Endothelial cell of umbilical vein (primary cell): Measurements from ENCODE around the gene MEOX1.

Source experiments
- CTCF ChIP-seq, 2 donors: IDR thresholded peaks; 1 replicate in 1 of 2; 2 replicates in 1 of 2; pipeline ENCODE4 v1.5.1; 2011; ENCODE audit warnings: low read length in 2 of 2, mild to moderate bottlenecking in 2 of 2, moderate library complexity in 2 of 2, control low read depth in 1 of 2, inconsistent platforms in 1 of 2, low read depth in 1 of 2; ENCODE audit not compliant: insufficient read depth in 1 of 2; ENCODE audit errors: extremely low read depth in 1 of 2
- EZH2 ChIP-seq: IDR thresholded peaks from 2 replicates; pipeline ENCODE4 v1.6.1; 2012; ENCODE audit warnings: borderline replicate concordance, low read depth, mild to moderate bottlenecking, moderate library complexity, low read length, inconsistent platforms; ENCODE audit not compliant: severe bottlenecking
- FOS ChIP-seq: IDR thresholded peaks from 2 replicates; pipeline ENCODE4 v1.6.1; 2011; ENCODE audit warnings: mild to moderate bottlenecking, low read length, moderate library complexity, borderline replicate concordance; ENCODE audit not compliant: insufficient read depth
- GATA2 ChIP-seq: IDR thresholded peaks from 2 replicates; pipeline ENCODE4 v1.7.0; 2011; ENCODE audit warnings: low read depth, mild to moderate bottlenecking, moderate library complexity, mixed read lengths, low read length; ENCODE audit not compliant: insufficient read length, insufficient read depth
- JUN ChIP-seq: IDR thresholded peaks from 2 replicates; pipeline ENCODE4 v1.6.1; 2011; ENCODE audit warnings: borderline replicate concordance, low read depth; ENCODE audit not compliant: insufficient read length, insufficient read depth
- MAX ChIP-seq: IDR thresholded peaks from 2 replicates; pipeline ENCODE4 v1.6.1; 2011; ENCODE audit not compliant: insufficient read depth, insufficient read length
- MYC ChIP-seq: IDR thresholded peaks from one replicate; pipeline ENCODE4 v1.6.1; 2011; ENCODE audit warnings: mild to moderate bottlenecking, low read depth, low read length
- POLR2A ChIP-seq: IDR thresholded peaks from 2 replicates; pipeline ENCODE4 v1.6.1; 2012; ENCODE audit warnings: low read depth, mild to moderate bottlenecking, control low read depth, low read length
- POLR2AphosphoS5 ChIP-seq: IDR thresholded peaks from 2 replicates; pipeline ENCODE4 v1.6.1; 2012; ENCODE audit warnings: low read depth, mild to moderate bottlenecking, control low read depth, low read length, moderate library complexity; ENCODE audit not compliant: insufficient read depth

- TF ChIP-seq CTCF (IDR thresholded peaks at IDR 0.05; ENCODE audit: extremely low read depth in 1 of 2, insufficient read depth in 1 of 2, low read depth in 1 of 2, low read length in 2 of 2) (no peak), POLR2A (no peak), EZH2 (no peak), POLR2AphosphoS5 (no peak), MYC (no peak), MAX (no peak), FOS (no peak), JUN (no peak), GATA2 (no peak)
Observed at GRCh38 chr17:43616421-43616820, 45.3 kb downstream of the MEOX1 start.
